HEK293 (cell line): Measurements from ENCODE around the gene LGALS12.

Experiments
- CTCF ChIA-PET: fragments of 350-600 bp; formaldehyde crosslinking; extraction: SDS; loops from one replicate; lab custom pipeline; 2021; ENCODE audit warnings: antibody characterized with exemption; lab: Yijun Ruan, JAX
- POLR2A ChIA-PET: fragments of 300-600 bp; formaldehyde crosslinking; extraction: SDS; loops from one replicate; lab custom pipeline; 2020; ENCODE audit warnings: antibody characterized with exemption, inconsistent platforms; lab: Yijun Ruan, JAX
- H3K27ac ChIP-seq: fragments of 200-500 bp; sonication (Bioruptor generic); 2 replicates; pipeline ENCODE4 v1.5.1; 2014; ENCODE audit warnings: low read depth, low read length, control low read depth, inconsistent platforms; ENCODE audit errors: extremely low read depth
- H3K36me3 ChIP-seq, 2 experiments: fragments of 200-500 bp in 1 of 2; sonication (Bioruptor generic) in 1 of 2; 1 replicate in 1 of 2; 2 replicates in 1 of 2; pipeline ENCODE4 v1.5.1; 2014 to 2017; ENCODE audit warnings: inconsistent platforms in 2 of 2, low read length in 2 of 2; ENCODE audit not compliant: control insufficient read depth in 2 of 2, insufficient read depth in 1 of 2
- H3K4me1 ChIP-seq: fragments of 200-500 bp; sonication (Bioruptor generic); 2 replicates; pipeline ENCODE4 v1.5.1; 2014; ENCODE audit warnings: mild to moderate bottlenecking, low read length, inconsistent platforms; ENCODE audit not compliant: control insufficient read depth, insufficient read depth
- H3K4me3 ChIP-seq: 2 replicates; pipeline ENCODE4 v1.5.1; 2011; ENCODE audit warnings: low read depth, mild to moderate bottlenecking, control low read depth, low read length, moderate library complexity
- H3K9me3 ChIP-seq: fragments of 200-500 bp; sonication (Bioruptor generic); 2 replicates; pipeline ENCODE4 v1.5.1; 2014; ENCODE audit warnings: low read depth, low read length, inconsistent platforms; ENCODE audit not compliant: control insufficient read depth, insufficient read depth
- FEZF1 ChIP-seq: fragments of 450-650 bp; formaldehyde crosslinking; IDR thresholded peaks from 2 replicates; pipeline ENCODE4 v1.5.1; 2016; ENCODE audit warnings: missing biosample characterization, missing genetic modification characterization
- GLIS1 ChIP-seq: fragments of 450-650 bp; formaldehyde crosslinking; IDR thresholded peaks from 2 replicates; pipeline ENCODE4 v1.5.1; 2016; ENCODE audit warnings: missing biosample characterization, missing genetic modification characterization
- GLIS2 ChIP-seq: fragments of 450-650 bp; formaldehyde crosslinking; IDR thresholded peaks from 2 replicates; pipeline ENCODE4 v1.5.1; 2016; ENCODE audit warnings: missing biosample characterization, missing genetic modification characterization
- OSR2 ChIP-seq: fragments of 450-650 bp; formaldehyde crosslinking; IDR thresholded peaks from 2 replicates; pipeline ENCODE4 v1.5.1; 2016; ENCODE audit warnings: missing biosample characterization, missing genetic modification characterization
- SETDB1 ChIP-seq: IDR thresholded peaks from one replicate; pipeline ENCODE4 v1.6.1; 2017; ENCODE audit warnings: mild to moderate bottlenecking, low read length, moderate library complexity, mixed read lengths; ENCODE audit not compliant: insufficient read length
- TRIM28 ChIP-seq: IDR thresholded peaks from 2 replicates; pipeline ENCODE4 v1.6.1; 2011; ENCODE audit warnings: low read length, control low read depth, borderline replicate concordance
- ZIC2 ChIP-seq: fragments of 450-650 bp; formaldehyde crosslinking; IDR thresholded peaks from 2 replicates; pipeline ENCODE4 v1.5.1; 2016; ENCODE audit warnings: missing biosample characterization, missing genetic modification characterization
- ZNF114 ChIP-seq: fragments of 450-650 bp; formaldehyde crosslinking; IDR thresholded peaks from 2 replicates; pipeline ENCODE4 v1.5.0; 2017; ENCODE audit warnings: missing biosample characterization, missing genetic modification characterization
- ZNF214 ChIP-seq: fragments of 450-650 bp; formaldehyde crosslinking; IDR thresholded peaks from 2 replicates; pipeline ENCODE4 v1.5.1; 2017; ENCODE audit warnings: missing biosample characterization, mild to moderate bottlenecking, missing genetic modification characterization, borderline replicate concordance
- ZNF350 ChIP-seq: fragments of 450-650 bp; formaldehyde crosslinking; IDR thresholded peaks from 2 replicates; pipeline ENCODE4 v1.5.0; 2017; ENCODE audit warnings: missing biosample characterization, mild to moderate bottlenecking, missing genetic modification characterization
- ZNF354C ChIP-seq: fragments of 450-650 bp; formaldehyde crosslinking; IDR thresholded peaks from 2 replicates; pipeline ENCODE4 v1.5.1; 2016; ENCODE audit warnings: missing biosample characterization, missing genetic modification characterization, low read depth, borderline replicate concordance
- ZNF426 ChIP-seq: fragments of 450-650 bp; formaldehyde crosslinking; IDR thresholded peaks from 2 replicates; pipeline ENCODE4 v1.5.1; 2017; ENCODE audit warnings: missing biosample characterization, missing genetic modification characterization, mild to moderate bottlenecking, inconsistent platforms, moderate library complexity
- ZNF473 ChIP-seq: fragments of 450-650 bp; formaldehyde crosslinking; IDR thresholded peaks from 2 replicates; pipeline ENCODE4 v1.5.1; 2017; ENCODE audit warnings: missing biosample characterization, missing genetic modification characterization
- ZNF510 ChIP-seq: fragments of 450-650 bp; formaldehyde crosslinking; IDR thresholded peaks from 2 replicates; pipeline ENCODE4 v1.5.1; 2018; ENCODE audit warnings: mild to moderate bottlenecking, missing genetic modification characterization, missing biosample characterization; ENCODE audit not compliant: insufficient replicate concordance
- ZNF701 ChIP-seq: fragments of 450-650 bp; formaldehyde crosslinking; IDR thresholded peaks from 2 replicates; pipeline ENCODE4 v1.5.1; 2016; ENCODE audit warnings: missing biosample characterization, missing genetic modification characterization
- ZNF837 ChIP-seq: fragments of 450-650 bp; formaldehyde crosslinking; IDR thresholded peaks from 2 replicates; pipeline ENCODE4 v1.5.1; 2016; ENCODE audit warnings: missing biosample characterization, missing genetic modification characterization
- TF ChIP-seq, protein P1 (sequence below): fragments of 450-650 bp; formaldehyde crosslinking; IDR thresholded peaks from 2 replicates; pipeline ENCODE4 v1.5.1; 2017; ENCODE audit warnings: missing biosample characterization, missing genetic modification characterization
- TF ChIP-seq, protein P2 (sequence below): fragments of 450-650 bp; formaldehyde crosslinking; IDR thresholded peaks from 2 replicates; pipeline ENCODE4 v1.5.1; 2016; ENCODE audit warnings: missing biosample characterization, missing genetic modification characterization, low read depth
- TF ChIP-seq, protein P3 (sequence below): fragments of 450-650 bp; formaldehyde crosslinking; IDR thresholded peaks from 2 replicates; pipeline ENCODE4 v1.5.1; 2016; ENCODE audit warnings: missing biosample characterization, missing genetic modification characterization, borderline replicate concordance
- TF ChIP-seq, protein P4 (sequence below): fragments of 450-650 bp; formaldehyde crosslinking; IDR thresholded peaks from 2 replicates; pipeline ENCODE4 v1.5.1; 2016; ENCODE audit warnings: missing biosample characterization, missing genetic modification characterization
- TF ChIP-seq, protein P5 (sequence below): fragments of 450-650 bp; formaldehyde crosslinking; IDR thresholded peaks from 2 replicates; pipeline ENCODE4 v1.5.1; 2016; ENCODE audit warnings: missing biosample characterization, missing genetic modification characterization, borderline replicate concordance
- TF ChIP-seq, protein P6 (sequence below): fragments of 450-650 bp; formaldehyde crosslinking; IDR thresholded peaks from 2 replicates; pipeline ENCODE4 v1.5.1; 2016; ENCODE audit warnings: missing biosample characterization, missing genetic modification characterization

The LGALS12 gene

DNA sequence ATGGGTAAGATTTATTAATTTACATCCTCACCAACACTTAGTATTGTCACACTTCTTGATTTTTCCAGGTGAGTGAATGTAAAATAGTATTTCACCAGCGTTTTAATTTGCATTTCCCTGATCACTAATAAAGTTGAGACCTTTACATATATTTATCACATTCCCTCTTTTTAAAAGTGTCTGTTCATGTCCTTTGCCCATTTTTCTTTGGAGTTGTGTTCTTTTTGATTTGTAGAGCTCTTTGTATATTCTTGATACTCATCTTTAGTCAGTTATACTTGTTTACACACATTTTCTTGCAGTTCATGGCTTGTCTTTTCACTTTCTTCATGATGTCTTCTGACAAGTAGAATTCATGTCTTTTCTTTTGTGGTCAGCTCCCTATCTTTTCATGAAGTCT is 12.8 kb upstream of the LGALS12 start (continued):
- no peak for TF ChIP-seq GLIS2 (tag by site-specific recombination)
- no peak for TF ChIP-seq ZNF510 (tag by site-specific recombination)
- TF ChIP-seq ZNF354C: no peak
- TF ChIP-seq, protein P1, sequence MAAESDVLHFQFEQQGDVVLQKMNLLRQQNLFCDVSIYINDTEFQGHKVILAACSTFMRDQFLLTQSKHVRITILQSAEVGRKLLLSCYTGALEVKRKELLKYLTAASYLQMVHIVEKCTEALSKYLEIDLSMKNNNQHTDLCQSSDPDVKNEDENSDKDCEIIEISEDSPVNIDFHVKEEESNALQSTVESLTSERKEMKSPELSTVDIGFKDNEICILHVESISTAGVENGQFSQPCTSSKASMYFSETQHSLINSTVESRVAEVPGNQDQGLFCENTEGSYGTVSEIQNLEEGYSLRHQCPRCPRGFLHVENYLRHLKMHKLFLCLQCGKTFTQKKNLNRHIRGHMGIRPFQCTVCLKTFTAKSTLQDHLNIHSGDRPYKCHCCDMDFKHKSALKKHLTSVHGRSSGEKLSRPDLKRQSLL: no peak
- TF ChIP-seq, protein P2, sequence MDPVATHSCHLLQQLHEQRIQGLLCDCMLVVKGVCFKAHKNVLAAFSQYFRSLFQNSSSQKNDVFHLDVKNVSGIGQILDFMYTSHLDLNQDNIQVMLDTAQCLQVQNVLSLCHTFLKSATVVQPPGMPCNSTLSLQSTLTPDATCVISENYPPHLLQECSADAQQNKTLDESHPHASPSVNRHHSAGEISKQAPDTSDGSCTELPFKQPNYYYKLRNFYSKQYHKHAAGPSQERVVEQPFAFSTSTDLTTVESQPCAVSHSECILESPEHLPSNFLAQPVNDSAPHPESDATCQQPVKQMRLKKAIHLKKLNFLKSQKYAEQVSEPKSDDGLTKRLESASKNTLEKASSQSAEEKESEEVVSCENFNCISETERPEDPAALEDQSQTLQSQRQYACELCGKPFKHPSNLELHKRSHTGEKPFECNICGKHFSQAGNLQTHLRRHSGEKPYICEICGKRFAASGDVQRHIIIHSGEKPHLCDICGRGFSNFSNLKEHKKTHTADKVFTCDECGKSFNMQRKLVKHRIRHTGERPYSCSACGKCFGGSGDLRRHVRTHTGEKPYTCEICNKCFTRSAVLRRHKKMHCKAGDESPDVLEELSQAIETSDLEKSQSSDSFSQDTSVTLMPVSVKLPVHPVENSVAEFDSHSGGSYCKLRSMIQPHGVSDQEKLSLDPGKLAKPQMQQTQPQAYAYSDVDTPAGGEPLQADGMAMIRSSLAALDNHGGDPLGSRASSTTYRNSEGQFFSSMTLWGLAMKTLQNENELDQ (tag by site-specific recombination): no peak
- TF ChIP-seq ZNF114 (tag by site-specific recombination): no peak
- TF ChIP-seq, protein P3, sequence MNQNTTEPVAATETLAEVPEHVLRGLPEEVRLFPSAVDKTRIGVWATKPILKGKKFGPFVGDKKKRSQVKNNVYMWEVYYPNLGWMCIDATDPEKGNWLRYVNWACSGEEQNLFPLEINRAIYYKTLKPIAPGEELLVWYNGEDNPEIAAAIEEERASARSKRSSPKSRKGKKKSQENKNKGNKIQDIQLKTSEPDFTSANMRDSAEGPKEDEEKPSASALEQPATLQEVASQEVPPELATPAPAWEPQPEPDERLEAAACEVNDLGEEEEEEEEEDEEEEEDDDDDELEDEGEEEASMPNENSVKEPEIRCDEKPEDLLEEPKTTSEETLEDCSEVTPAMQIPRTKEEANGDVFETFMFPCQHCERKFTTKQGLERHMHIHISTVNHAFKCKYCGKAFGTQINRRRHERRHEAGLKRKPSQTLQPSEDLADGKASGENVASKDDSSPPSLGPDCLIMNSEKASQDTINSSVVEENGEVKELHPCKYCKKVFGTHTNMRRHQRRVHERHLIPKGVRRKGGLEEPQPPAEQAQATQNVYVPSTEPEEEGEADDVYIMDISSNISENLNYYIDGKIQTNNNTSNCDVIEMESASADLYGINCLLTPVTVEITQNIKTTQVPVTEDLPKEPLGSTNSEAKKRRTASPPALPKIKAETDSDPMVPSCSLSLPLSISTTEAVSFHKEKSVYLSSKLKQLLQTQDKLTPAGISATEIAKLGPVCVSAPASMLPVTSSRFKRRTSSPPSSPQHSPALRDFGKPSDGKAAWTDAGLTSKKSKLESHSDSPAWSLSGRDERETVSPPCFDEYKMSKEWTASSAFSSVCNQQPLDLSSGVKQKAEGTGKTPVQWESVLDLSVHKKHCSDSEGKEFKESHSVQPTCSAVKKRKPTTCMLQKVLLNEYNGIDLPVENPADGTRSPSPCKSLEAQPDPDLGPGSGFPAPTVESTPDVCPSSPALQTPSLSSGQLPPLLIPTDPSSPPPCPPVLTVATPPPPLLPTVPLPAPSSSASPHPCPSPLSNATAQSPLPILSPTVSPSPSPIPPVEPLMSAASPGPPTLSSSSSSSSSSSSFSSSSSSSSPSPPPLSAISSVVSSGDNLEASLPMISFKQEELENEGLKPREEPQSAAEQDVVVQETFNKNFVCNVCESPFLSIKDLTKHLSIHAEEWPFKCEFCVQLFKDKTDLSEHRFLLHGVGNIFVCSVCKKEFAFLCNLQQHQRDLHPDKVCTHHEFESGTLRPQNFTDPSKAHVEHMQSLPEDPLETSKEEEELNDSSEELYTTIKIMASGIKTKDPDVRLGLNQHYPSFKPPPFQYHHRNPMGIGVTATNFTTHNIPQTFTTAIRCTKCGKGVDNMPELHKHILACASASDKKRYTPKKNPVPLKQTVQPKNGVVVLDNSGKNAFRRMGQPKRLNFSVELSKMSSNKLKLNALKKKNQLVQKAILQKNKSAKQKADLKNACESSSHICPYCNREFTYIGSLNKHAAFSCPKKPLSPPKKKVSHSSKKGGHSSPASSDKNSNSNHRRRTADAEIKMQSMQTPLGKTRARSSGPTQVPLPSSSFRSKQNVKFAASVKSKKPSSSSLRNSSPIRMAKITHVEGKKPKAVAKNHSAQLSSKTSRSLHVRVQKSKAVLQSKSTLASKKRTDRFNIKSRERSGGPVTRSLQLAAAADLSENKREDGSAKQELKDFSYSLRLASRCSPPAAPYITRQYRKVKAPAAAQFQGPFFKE (tag by site-specific recombination): no peak
- TF ChIP-seq ZIC2 (tag by site-specific recombination): no peak
- no peak for TF ChIP-seq GLIS1 (tag by site-specific recombination)
- TF ChIP-seq, protein P4, sequence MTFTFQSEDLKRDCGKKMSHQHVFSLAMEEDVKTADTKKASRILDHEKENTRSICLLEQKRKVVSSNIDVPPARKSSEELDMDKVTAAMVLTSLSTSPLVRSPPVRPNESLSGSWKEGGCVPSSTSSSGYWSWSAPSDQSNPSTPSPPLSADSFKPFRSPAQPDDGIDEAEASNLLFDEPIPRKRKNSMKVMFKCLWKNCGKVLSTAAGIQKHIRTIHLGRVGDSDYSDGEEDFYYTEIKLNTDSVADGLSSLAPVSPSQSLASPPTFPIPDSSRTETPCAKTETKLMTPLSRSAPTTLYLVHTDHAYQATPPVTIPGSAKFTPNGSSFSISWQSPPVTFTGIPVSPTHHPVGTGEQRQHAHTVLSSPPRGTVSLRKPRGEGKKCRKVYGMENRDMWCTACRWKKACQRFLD: no peak
- TF ChIP-seq OSR2 (tag by site-specific recombination): no peak
- no peak for TF ChIP-seq SETDB1

DNA sequence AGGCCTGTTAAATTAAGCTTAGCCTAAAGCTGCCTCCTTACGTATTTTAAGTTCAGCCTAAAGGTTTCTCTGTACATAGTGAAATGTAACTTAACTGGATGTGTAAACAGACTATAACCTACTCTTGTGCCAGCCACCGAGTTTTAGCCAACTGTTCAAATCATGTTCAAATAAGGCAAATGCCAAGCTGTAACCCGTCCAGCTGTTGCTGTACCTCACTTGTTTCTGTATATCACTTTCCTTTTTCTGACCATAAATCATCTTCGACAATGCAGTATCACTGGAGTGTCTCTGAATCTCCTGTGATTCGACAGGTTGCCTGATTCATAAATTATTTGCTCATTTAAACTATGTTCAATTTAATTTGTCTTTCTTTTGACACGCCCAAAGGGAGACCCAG is 10.9 kb upstream of the LGALS12 start:
- ChIA-PET CTCF (interaction anchor here (0.6 kb wide), 1 partner anchor 30 kb away, joined by 3 read pairs; no protein-coding TSS in a partner anchor), POLR2A (no interaction called here)
- H3K9me3 ChIP-seq: no peaks in the 10 kb centered on the region
- no peaks in the 10 kb centered on the region for H3K36me3 ChIP-seq
- no peak overlapping the region for H3K4me3 ChIP-seq
- H3K4me1 ChIP-seq: no peaks in the 10 kb centered on the region
- no peak overlapping the region for H3K27ac ChIP-seq
- TF ChIP-seq ZNF473 (tag by site-specific recombination): no peak
- TF ChIP-seq ZNF701 (tag by site-specific recombination): no peak
- no peak for TF ChIP-seq ZNF426 (tag by site-specific recombination)
- TF ChIP-seq, protein P5, sequence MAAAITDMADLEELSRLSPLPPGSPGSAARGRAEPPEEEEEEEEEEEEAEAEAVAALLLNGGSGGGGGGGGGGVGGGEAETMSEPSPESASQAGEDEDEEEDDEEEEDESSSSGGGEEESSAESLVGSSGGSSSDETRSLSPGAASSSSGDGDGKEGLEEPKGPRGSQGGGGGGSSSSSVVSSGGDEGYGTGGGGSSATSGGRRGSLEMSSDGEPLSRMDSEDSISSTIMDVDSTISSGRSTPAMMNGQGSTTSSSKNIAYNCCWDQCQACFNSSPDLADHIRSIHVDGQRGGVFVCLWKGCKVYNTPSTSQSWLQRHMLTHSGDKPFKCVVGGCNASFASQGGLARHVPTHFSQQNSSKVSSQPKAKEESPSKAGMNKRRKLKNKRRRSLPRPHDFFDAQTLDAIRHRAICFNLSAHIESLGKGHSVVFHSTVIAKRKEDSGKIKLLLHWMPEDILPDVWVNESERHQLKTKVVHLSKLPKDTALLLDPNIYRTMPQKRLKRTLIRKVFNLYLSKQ (tag by site-specific recombination): no peak
- TF ChIP-seq ZNF350 (tag by site-specific recombination): no peak
- no peak for TF ChIP-seq ZNF214 (tag by site-specific recombination)
- TF ChIP-seq TRIM28: no peak
- TF ChIP-seq FEZF1 (tag by site-specific recombination): no peak
- TF ChIP-seq ZNF837 (tag by site-specific recombination): no peak
- TF ChIP-seq, protein P6, sequence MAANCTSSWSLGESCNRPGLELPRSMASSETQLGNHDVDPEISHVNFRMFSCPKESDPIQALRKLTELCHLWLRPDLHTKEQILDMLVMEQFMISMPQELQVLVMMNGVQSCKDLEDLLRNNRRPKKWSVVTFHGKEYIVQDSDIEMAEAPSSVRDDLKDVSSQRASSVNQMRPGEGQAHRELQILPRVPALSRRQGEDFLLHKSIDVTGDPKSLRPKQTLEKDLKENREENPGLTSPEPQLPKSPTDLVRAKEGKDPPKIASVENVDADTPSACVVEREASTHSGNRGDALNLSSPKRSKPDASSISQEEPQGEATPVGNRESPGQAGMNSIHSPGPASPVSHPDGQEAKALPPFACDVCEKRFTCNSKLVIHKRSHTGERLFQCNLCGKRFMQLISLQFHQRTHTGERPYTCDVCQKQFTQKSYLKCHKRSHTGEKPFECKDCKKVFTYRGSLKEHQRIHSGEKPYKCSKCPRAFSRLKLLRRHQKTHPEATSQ: no peak
